CD4-positive, alpha-beta T cell treated with Interleukin-6 for 4 hours (primary cell): ENCODE results near the gene DENND1A.

ENCODE experiments used
- DNase-seq: peaks from one replicate; pipeline ENCODE4 v3.0.0-alpha.2; 2020; ENCODE audit warnings: mixed read lengths

DENND1A gene

GRCh38 chr9:123419091-123419490 is 510.8 kb downstream of the DENND1A start:
- no peak for DNase-seq

- DNase-seq: no peak
These were observed 511.4 kb downstream of the DENND1A start for GRCh38 chr9:123418506-123418905.

GRCh38 chr9:123418052-123418430 is 511.9 kb downstream of the DENND1A start:
- no peak for DNase-seq

GRCh38 chr9:123417289-123418051 is 512.5 kb downstream of the DENND1A start:
- DNase-seq: no peak

- DNase-seq: no peak
These were observed 513.8 kb downstream of the DENND1A start for GRCh38 chr9:123416176-123416575.

GRCh38 chr9:123414936-123415930 is 514.7 kb downstream of the DENND1A start:
- no peak for DNase-seq

GRCh38 chr9:123414204-123414603 is 515.7 kb downstream of the DENND1A start:
- no peak for DNase-seq

- no peak for DNase-seq
These were observed 517.6 kb downstream of the DENND1A start for GRCh38 chr9:123412171-123412820.

- DNase-seq: no peak
These were observed 518.3 kb downstream of the DENND1A start for GRCh38 chr9:123411636-123412035.

GRCh38 chr9:123411191-123411590 is 518.7 kb downstream of the DENND1A start:
- no peak for DNase-seq

GRCh38 chr9:123410281-123410910 is 519.5 kb downstream of the DENND1A start:
- no peak for DNase-seq

- DNase-seq: no peak
These were observed 521.3 kb downstream of the DENND1A start for GRCh38 chr9:123408313-123409262.

- no peak for DNase-seq
These were observed 522.6 kb downstream of the DENND1A start for GRCh38 chr9:123407217-123407851.

GRCh38 chr9:123406691-123407216 is 523.2 kb downstream of the DENND1A start:
- no peak for DNase-seq

- DNase-seq: no peak
These were observed 523.9 kb downstream of the DENND1A start for GRCh38 chr9:123406016-123406415.

GRCh38 chr9:123402981-123403509 is 526.9 kb downstream of the DENND1A start:
- DNase-seq: no peak

- no peak for DNase-seq
These were observed 527.9 kb downstream of the DENND1A start for GRCh38 chr9:123401879-123402513.

GRCh38 chr9:123400926-123401503 is 528.9 kb downstream of the DENND1A start:
- no peak for DNase-seq

- DNase-seq: peak; percentile 18
These were observed 530.0 kb downstream of the DENND1A start for GRCh38 chr9:123399803-123400378.
